Measurements from ENCODE around the gene GPC5. TPM values are rescaled to one million over a fixed set of nuclear protein-coding genes. Genes with fewer than 3 reads are reported as not detected.
"Not testable (repeated sequence)": the region's sequence is repeated elsewhere in the genome, so short reads cannot be mapped to it uniquely, and the experiment has no call there.

GPC5 gene
- total RNA-seq, 2 donors from 2014 or later: not detected

- H3K36me3 ChIP-seq (replicated peaks in 1 of 2; ENCODE audit: insufficient read depth in 1 of 2, low read depth in 2 of 2): no peaks in the 10 kb centered on the region
- no peak overlapping the region for H3K4me3 ChIP-seq
- ATAC-seq: no peak
- intact Hi-C loops (cut with DNase I): no loop called here
- H3K4me1 ChIP-seq: no peaks in the 10 kb centered on the region
- H3K27me3 ChIP-seq: no peaks in the 10 kb centered on the region
- TF ChIP-seq CTCF (IDR thresholded peaks at IDR 0.05): no peak
- no peak for TF ChIP-seq POLR2A (IDR thresholded peaks at IDR 0.05)
- no peaks in the 10 kb centered on the region for H3K9me3 ChIP-seq
- no peak for DNase-seq
- 90% methylated on average over 2 of the region's 2 CpGs for WGBS, 2 donors
- H3K27ac ChIP-seq: no peak overlapping the region
Observed at GRCh38 chr13:91889641-91890040, 491.2 kb downstream of the GPC5 start.

GRCh38 chr13:91891141-91891540, 492.7 kb downstream of the GPC5 start:
- no peak overlapping the region for H3K27ac ChIP-seq
- no peaks in the 10 kb centered on the region for H3K36me3 ChIP-seq (replicated peaks in 1 of 2; ENCODE audit: insufficient read depth in 1 of 2, low read depth in 2 of 2)
- no peak overlapping the region for H3K4me3 ChIP-seq
- ATAC-seq (no peak), DNase-seq (no peak)
- WGBS, 2 donors: 63 to 66% methylated on average over 3 of the region's 3 CpGs
- no peak for TF ChIP-seq POLR2A (IDR thresholded peaks at IDR 0.05)
- TF ChIP-seq CTCF (IDR thresholded peaks at IDR 0.05): no peak
- no peaks in the 10 kb centered on the region for H3K4me1 ChIP-seq
- intact Hi-C loops (cut with DNase I): no loop called here
- H3K27me3 ChIP-seq: no peaks in the 10 kb centered on the region
- H3K9me3 ChIP-seq: no peaks in the 10 kb centered on the region

- WGBS, 2 donors: 84 to 89% methylated on average over 2 of the region's 2 CpGs
- H3K36me3 ChIP-seq (replicated peaks in 1 of 2; ENCODE audit: insufficient read depth in 1 of 2, low read depth in 2 of 2): no peaks in the 10 kb centered on the region
- no peaks in the 10 kb centered on the region for H3K9me3 ChIP-seq
- no peak for DNase-seq
- H3K27me3 ChIP-seq: no peaks in the 10 kb centered on the region
- H3K27ac ChIP-seq: no peak overlapping the region
- TF ChIP-seq POLR2A (IDR thresholded peaks at IDR 0.05): no peak
- TF ChIP-seq CTCF (IDR thresholded peaks at IDR 0.05): no peak
- no peak for ATAC-seq
- no peak overlapping the region for H3K4me3 ChIP-seq
- H3K4me1 ChIP-seq: no peaks in the 10 kb centered on the region
- intact Hi-C loops (cut with DNase I): no loop called here
Observed at GRCh38 chr13:91893040-91893439, 494.6 kb downstream of the GPC5 start.

- no peaks in the 10 kb centered on the region for H3K27me3 ChIP-seq
- ATAC-seq (no peak), DNase-seq (no peak)
- H3K4me1 ChIP-seq: no peaks in the 10 kb centered on the region
- H3K9me3 ChIP-seq: no peaks in the 10 kb centered on the region
- intact Hi-C loops (cut with DNase I): no loop called here
- H3K4me3 ChIP-seq: no peak overlapping the region
- no peak overlapping the region for H3K27ac ChIP-seq
- WGBS, 2 donors: 2 to 21% methylated on average over 2 of the region's 2 CpGs
- no peak for TF ChIP-seq CTCF (IDR thresholded peaks at IDR 0.05)
- no peak for TF ChIP-seq POLR2A (IDR thresholded peaks at IDR 0.05)
- no peaks in the 10 kb centered on the region for H3K36me3 ChIP-seq (replicated peaks in 1 of 2; ENCODE audit: insufficient read depth in 1 of 2, low read depth in 2 of 2)
Observed at GRCh38 chr13:91894316-91894715, 495.9 kb downstream of the GPC5 start.

- DNase-seq: no peak
- ATAC-seq: no peak
Observed at GRCh38 chr13:91896547-91896946, 498.1 kb downstream of the GPC5 start.

GRCh38 chr13:91898986-91899385, 500.6 kb downstream of the GPC5 start:
- intact Hi-C loops (cut with DNase I); DNase-seq; ATAC-seq: not testable (repeated sequence)

More at GRCh38 chr13:91896547-91896946, 498.1 kb downstream of the GPC5 start:
- 58 to 65% methylated on average over 5 of the region's 5 CpGs for WGBS, 2 donors
- Histone ChIP-seq H3K4me1 (no peaks in the 10 kb centered on the region), H3K27ac (no peak overlapping the region), H3K4me3 (no peak overlapping the region), H3K27me3 (no peaks in the 10 kb centered on the region), H3K36me3 (replicated peaks in 1 of 2; ENCODE audit: insufficient read depth in 1 of 2, low read depth in 2 of 2) (no peaks in the 10 kb centered on the region), H3K9me3 (no peaks in the 10 kb centered on the region)
- intact Hi-C loops (cut with DNase I): no loop called here
- TF ChIP-seq POLR2A (IDR thresholded peaks at IDR 0.05) (no peak), CTCF (IDR thresholded peaks at IDR 0.05) (no peak)

More at GRCh38 chr13:91898986-91899385, 500.6 kb downstream of the GPC5 start:
- H3K4me3 ChIP-seq; H3K36me3 ChIP-seq (replicated peaks in 1 of 2; ENCODE audit: insufficient read depth in 1 of 2, low read depth in 2 of 2); H3K27ac ChIP-seq; H3K27me3 ChIP-seq; H3K9me3 ChIP-seq; H3K4me1 ChIP-seq: not testable (repeated sequence)
